ENCODE measurements around the gene VANGL2. TPM values are rescaled to one million over a fixed set of nuclear protein-coding genes. Genes with fewer than 3 reads are reported as not detected.

Gene VANGL2
- polyA plus RNA-seq, 2 of the 4 experiments (the other 2 are of a cell fraction): 3.9 to 4.1 TPM

GRCh38 chr1:160365325-160365724 is 35.0 kb upstream of the VANGL2 start:
- H3K4me1 ChIP-seq: peaks cover 10% of the 10 kb centered on the region; the same call in 2 of the 3 replicates
- ATAC-seq (no peak), DNase-seq (ENCODE audit: low read depth in 1 of 2, low spot score in 1 of 2) (no peak), FAIRE-seq (no peak)
- no peak overlapping the region for H3K4me3 ChIP-seq
- no peaks in the 10 kb centered on the region for H3K9me3 ChIP-seq
- H3K27ac ChIP-seq: no peak overlapping the region
- POLR2A ChIA-PET: no interaction called here
- TF ChIP-seq ZSCAN20 (CRISPR knock-in tag; IDR thresholded peaks at IDR 0.05): no peak
- no peak for TF ChIP-seq HOXB13 (CRISPR knock-in tag; IDR thresholded peaks at IDR 0.05; ENCODE audit: low read depth)
- TF ChIP-seq E2F6 (IDR thresholded peaks at IDR 0.05; ENCODE audit: borderline replicate concordance, low read depth): no peak
- TF ChIP-seq SMC3 (IDR thresholded peaks at IDR 0.05): no peak
- no peak for TF ChIP-seq JUNB (IDR thresholded peaks at IDR 0.05)
- no peak for TF ChIP-seq ESRRA (IDR thresholded peaks at IDR 0.05; ENCODE audit: borderline replicate concordance, low read length)
- TF ChIP-seq MAZ (IDR thresholded peaks at IDR 0.05; ENCODE audit: borderline replicate concordance, low read depth, low read length): no peak
- TF ChIP-seq JUN (IDR thresholded peaks at IDR 0.05): no peak
- TF ChIP-seq PBX3 (IDR thresholded peaks at IDR 0.05): no peak
- CTCF ChIA-PET: interaction anchor here (7.8 kb wide), 1 partner anchor 11 kb away, joined by 76 read pairs; no protein-coding TSS in a partner anchor
- H3K4me2 ChIP-seq: no peak overlapping the region
- no CpG with 5 or more reads among the region's 1 CpG for WGBS (ENCODE audit: missing lambda C conversion rate)

GRCh38 chr1:160366731-160367515 is 33.4 kb upstream of the VANGL2 start, which contains the start of gene NHLH1:
Gene NHLH1 (plus strand): TSS chr1:160367071. CDS start chr1:160370732, 3,661 bp downstream.
- ChIA-PET CTCF (interaction anchor here (7.8 kb wide), 1 partner anchor 9 kb away, joined by 76 read pairs; no protein-coding TSS in a partner anchor), POLR2A (interaction anchor here (1.0 kb wide), 1 partner anchor 10 kb away, joined by 5 read pairs; no protein-coding TSS in a partner anchor)
- Histone ChIP-seq H3K27ac (no peak within 1 kb of the TSS), H3K4me3 (no peak within 1 kb of the TSS), H3K4me1 (peaks cover 7% of the 10 kb centered on the region; the same call in 2 of the 3 replicates), H3K9me3 (no peaks in the 10 kb centered on the region), H3K4me2 (no peak within 1 kb of the TSS)
- TF ChIP-seq CBX2 (IDR thresholded peaks at IDR 0.05; ENCODE audit: borderline replicate concordance, low read depth) (no peak), JUN (IDR thresholded peaks at IDR 0.05) (no peak), HOXB5 (CRISPR knock-in tag; IDR thresholded peaks at IDR 0.05) (no peak), JUNB (IDR thresholded peaks at IDR 0.05) (no peak), KDM1A (IDR thresholded peaks at IDR 0.05; ENCODE audit: low read depth) (no peak), RARB (CRISPR knock-in tag; IDR thresholded peaks at IDR 0.05) (no peak), RFX5 (IDR thresholded peaks at IDR 0.05) (no peak)
- ATAC-seq (peak in 1 of 2 experiments; percentile 29; a peak in 2 of 6 replicates), DNase-seq (ENCODE audit: low read depth in 1 of 2, low spot score in 1 of 2) (no peak), FAIRE-seq (no peak)
- WGBS (ENCODE audit: missing lambda C conversion rate): 55% methylated on average over 10 of the region's 15 CpGs

GRCh38 chr1:160367516-160367900 is 32.9 kb upstream of the VANGL2 start:
- Histone ChIP-seq H3K4me2 (no peak overlapping the region), H3K9me3 (no peaks in the 10 kb centered on the region), H3K4me1 (peaks cover 1% of the 10 kb centered on the region; the same call in 1 of the 3 replicates), H3K27ac (no peak overlapping the region), H3K4me3 (no peak overlapping the region)
- CTCF ChIA-PET: interaction anchor here (1.1 to 7.8 kb wide), 4 partner anchors 9 to 266 kb away, joined by 3 to 76 read pairs (median 4); no protein-coding TSS in a partner anchor
- FAIRE-seq (no peak), ATAC-seq (no peak), DNase-seq (ENCODE audit: low read depth in 1 of 2, low spot score in 1 of 2) (no peak)
- POLR2A ChIA-PET: interaction anchor here (1.0 kb wide), 1 partner anchor 9 kb away, joined by 5 read pairs; no protein-coding TSS in a partner anchor
- TF ChIP-seq MAX (IDR thresholded peaks at IDR 0.05) (no peak), EP300 (IDR thresholded peaks at IDR 0.05) (no peak), EHMT2 (IDR thresholded peaks at IDR 0.05; ENCODE audit: low read depth) (no peak), ZC3H11A (IDR thresholded peaks at IDR 0.05) (no peak), RNF2 (IDR thresholded peaks at IDR 0.05; ENCODE audit: borderline replicate concordance, low read depth) (no peak), FOSB (CRISPR knock-in tag; IDR thresholded peaks at IDR 0.05) (no peak), ZFP36 (IDR thresholded peaks at IDR 0.05; ENCODE audit: borderline replicate concordance, partially characterized antibody) (no peak), NFE2L2 (conservative IDR thresholded peaks at IDR 0.05; ENCODE audit: low read length) (no peak)
- WGBS (ENCODE audit: missing lambda C conversion rate): 37% methylated on average over 4 of the region's 4 CpGs

Data from A549 (cell line).